Astrocyte of the spinal cord (primary cell): Measurements from ENCODE around the gene OR13G1.

Source experiments
- DNase-seq: peaks from one replicate; pipeline ENCODE4 v3.0.0; 2011; ENCODE audit warnings: low read depth, low spot score
- H3K4me3 ChIP-seq: 2 replicates; pipeline ENCODE4 v1.5.1; 2011; ENCODE audit warnings: low read depth, mild to moderate bottlenecking, low read length, moderate library complexity
- in situ Hi-C: cut with HindIII; loops from 2 replicates; pipeline ENCODE4 v1.10.0; 2017; ENCODE audit warnings: low sequenced_read_pairs
- TF ChIP-seq, protein P1 (sequence below): IDR thresholded peaks from 2 replicates; pipeline ENCODE4 v1.5.1; 2012; ENCODE audit warnings: low read depth, mild to moderate bottlenecking, low read length, inconsistent platforms

The OR13G1 gene

DNA sequence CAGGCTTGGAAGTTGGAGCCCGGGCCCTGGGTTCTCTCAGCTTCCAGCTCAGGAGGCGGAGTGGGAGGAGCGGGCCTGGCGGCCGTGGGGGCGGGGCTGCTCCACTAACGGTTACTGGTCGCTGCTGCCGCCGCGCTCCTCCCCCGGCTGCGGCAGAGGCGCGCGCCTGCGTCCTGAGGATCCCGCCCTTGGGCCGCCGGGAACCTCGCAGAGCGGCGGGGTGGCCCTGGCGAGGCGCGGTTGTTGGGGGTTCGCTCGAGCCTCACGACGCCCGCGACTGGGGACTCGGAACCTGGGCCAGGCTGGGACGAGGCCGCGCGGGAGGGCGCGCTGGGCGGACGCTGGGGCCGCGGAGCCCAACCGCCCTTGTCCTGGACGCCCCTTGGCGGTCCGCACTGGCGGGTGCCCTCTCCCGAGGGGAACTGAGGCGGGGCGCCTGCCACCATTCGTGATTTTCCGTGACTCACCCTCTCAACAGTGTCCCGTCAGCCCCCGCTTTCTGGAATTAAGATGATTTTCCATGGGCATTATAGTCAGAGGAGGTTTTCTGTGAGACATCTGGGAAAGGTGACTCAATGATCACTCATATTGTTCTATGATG is 40.1 kb downstream of the OR13G1 start:
- no peak overlapping the region for H3K4me3 ChIP-seq
- in situ Hi-C loops: no loop called here
- peak; percentile 81 for DNase-seq
- TF ChIP-seq, protein P1, sequence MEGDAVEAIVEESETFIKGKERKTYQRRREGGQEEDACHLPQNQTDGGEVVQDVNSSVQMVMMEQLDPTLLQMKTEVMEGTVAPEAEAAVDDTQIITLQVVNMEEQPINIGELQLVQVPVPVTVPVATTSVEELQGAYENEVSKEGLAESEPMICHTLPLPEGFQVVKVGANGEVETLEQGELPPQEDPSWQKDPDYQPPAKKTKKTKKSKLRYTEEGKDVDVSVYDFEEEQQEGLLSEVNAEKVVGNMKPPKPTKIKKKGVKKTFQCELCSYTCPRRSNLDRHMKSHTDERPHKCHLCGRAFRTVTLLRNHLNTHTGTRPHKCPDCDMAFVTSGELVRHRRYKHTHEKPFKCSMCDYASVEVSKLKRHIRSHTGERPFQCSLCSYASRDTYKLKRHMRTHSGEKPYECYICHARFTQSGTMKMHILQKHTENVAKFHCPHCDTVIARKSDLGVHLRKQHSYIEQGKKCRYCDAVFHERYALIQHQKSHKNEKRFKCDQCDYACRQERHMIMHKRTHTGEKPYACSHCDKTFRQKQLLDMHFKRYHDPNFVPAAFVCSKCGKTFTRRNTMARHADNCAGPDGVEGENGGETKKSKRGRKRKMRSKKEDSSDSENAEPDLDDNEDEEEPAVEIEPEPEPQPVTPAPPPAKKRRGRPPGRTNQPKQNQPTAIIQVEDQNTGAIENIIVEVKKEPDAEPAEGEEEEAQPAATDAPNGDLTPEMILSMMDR: no peak

DNA sequence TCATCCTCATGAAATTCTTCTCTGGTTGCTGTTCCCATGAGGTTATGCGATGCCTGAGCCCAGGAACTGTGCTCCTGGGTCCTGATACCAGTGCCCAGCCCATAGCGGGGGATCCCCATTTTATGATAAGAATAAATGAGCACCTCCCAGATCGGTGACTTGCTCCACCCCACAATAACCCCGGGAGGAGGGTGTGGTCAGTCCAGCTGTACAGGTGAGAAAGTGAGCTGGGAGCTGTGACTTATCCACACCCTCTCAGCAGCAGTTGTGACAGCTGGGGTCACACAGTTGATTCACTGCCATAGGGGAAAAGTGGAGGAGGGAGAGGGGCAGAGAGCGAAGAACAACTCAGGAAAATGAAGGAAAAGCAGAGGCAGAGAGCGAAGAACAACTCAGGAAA is 40.8 kb downstream of the OR13G1 start:
- in situ Hi-C loops: no loop called here
- no peak for DNase-seq
- H3K4me3 ChIP-seq: no peak overlapping the region
- TF ChIP-seq, protein P1: no peak

DNA sequence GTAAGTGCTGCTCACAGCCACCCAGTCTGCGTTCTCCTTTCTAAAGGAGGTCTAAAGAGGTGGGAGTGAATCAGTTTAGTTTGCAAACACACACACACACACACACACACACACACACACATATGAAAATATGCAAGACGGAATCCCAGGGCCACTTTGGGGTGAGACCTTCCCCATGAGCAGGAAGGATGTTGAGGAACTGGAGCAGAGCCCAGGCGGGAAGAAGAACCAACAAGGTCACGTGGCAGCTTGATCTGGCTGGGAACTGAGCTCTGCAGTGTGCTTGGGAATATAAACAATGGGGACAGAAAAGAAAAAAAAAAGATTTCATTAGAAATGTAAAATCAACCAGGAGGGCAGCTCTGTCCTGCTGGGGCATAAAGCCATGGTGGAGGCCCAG is 41.5 kb downstream of the OR13G1 start:
- TF ChIP-seq, protein P1: no peak
- no peak overlapping the region for H3K4me3 ChIP-seq
- in situ Hi-C loops: no loop called here
- DNase-seq: no peak

DNA sequence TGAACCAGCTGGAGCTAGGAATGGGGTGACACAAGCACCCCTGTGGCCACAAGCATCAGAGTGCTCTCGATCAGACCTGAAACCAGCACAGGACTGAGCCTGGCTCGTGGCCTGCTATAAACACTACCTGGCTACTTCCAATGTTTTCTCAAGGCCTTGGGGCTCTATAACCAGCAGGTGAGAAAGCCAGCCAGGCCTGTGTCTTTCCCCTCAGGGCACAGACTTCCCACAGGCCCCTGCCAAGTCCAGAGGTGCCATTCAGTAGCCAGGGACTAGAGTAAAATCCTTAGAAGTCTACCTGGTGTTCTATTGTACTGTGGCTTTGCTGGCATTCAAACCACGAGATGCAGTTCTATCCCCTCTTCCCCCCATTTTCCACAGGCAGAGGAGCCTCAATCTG is 51.6 kb downstream of the OR13G1 start:
- in situ Hi-C loops: no loop called here

More for the DNA sequence above, 51.6 kb downstream of the OR13G1 start:
- TF ChIP-seq, protein P1: no peak
- no peak overlapping the region for H3K4me3 ChIP-seq
- no peak for DNase-seq
